ENCODE measurements around the gene FBXW7. TPM values are rescaled to one million over a fixed set of nuclear protein-coding genes. Genes with fewer than 3 reads are reported as not detected.

FBXW7 gene
- total and polyA plus RNA-seq, 2 donors (not counting 1 experiment from before 2014, with no cell fraction given), result 16.3 to 68.7 TPM

- Histone ChIP-seq H3K9me3 (ENCODE audit: control insufficient read depth, insufficient read depth, low read depth, low read length) (no peaks in the 10 kb centered on the region), H3K4me1 (ENCODE audit: control insufficient read depth, extremely low read depth, insufficient read depth, low read length) (no peaks in the 10 kb centered on the region), H3K36me3 (ENCODE audit: control insufficient read depth, insufficient read depth, low read length) (no peaks in the 10 kb centered on the region), H3K4me2 (ENCODE audit: extremely low read depth, insufficient read depth, low read length) (no peak overlapping the region), H3K9ac (ENCODE audit: insufficient read depth, low read length) (no peak overlapping the region), H2AFZ (ENCODE audit: low read length) (no peak overlapping the region), H4K20me1 (ENCODE audit: control insufficient read depth, extremely low read depth, insufficient read depth, low read length) (no peaks in the 10 kb centered on the region), H3K79me2 (ENCODE audit: control insufficient read depth, insufficient read depth, low read length) (no peaks in the 10 kb centered on the region), H3K27me3 (ENCODE audit: control insufficient read depth, insufficient read depth, low read length) (no peaks in the 10 kb centered on the region), H3K4me3 (replicated peaks in 1 of 4; ENCODE audit: control extremely low read depth in 1 of 4, insufficient read depth in 1 of 4, low read depth in 3 of 4, low read length in 4 of 4) (no peak overlapping the region), H3K27ac (ENCODE audit: insufficient read depth, low read length) (no peak overlapping the region)
- DNase-seq (ENCODE audit: low read depth in 2 of 2), result no peak
- TF ChIP-seq EZH2 (IDR thresholded peaks at IDR 0.05; ENCODE audit: low read length, missing control alignments) (no peak), CTCF (conservative IDR thresholded peaks at IDR 0.05 in 1 of 2, IDR thresholded peaks at IDR 0.05 in 1 of 2; ENCODE audit: low read depth in 1 of 2, low read length in 2 of 2) (no peak)
Observed at GRCh38 chr4:152424977-152425376, 110.9 kb downstream of the FBXW7 start.

GRCh38 chr4:152424396-152424795 is 111.5 kb downstream of the FBXW7 start:
- Histone ChIP-seq H3K79me2 (ENCODE audit: control insufficient read depth, insufficient read depth, low read length) (no peaks in the 10 kb centered on the region), H3K4me1 (ENCODE audit: control insufficient read depth, extremely low read depth, insufficient read depth, low read length) (no peaks in the 10 kb centered on the region), H3K9me3 (ENCODE audit: control insufficient read depth, insufficient read depth, low read depth, low read length) (no peaks in the 10 kb centered on the region), H3K4me2 (ENCODE audit: extremely low read depth, insufficient read depth, low read length) (no peak overlapping the region), H3K27ac (ENCODE audit: insufficient read depth, low read length) (no peak overlapping the region), H3K36me3 (ENCODE audit: control insufficient read depth, insufficient read depth, low read length) (no peaks in the 10 kb centered on the region), H3K27me3 (ENCODE audit: control insufficient read depth, insufficient read depth, low read length) (no peaks in the 10 kb centered on the region), H3K4me3 (replicated peaks in 1 of 4; ENCODE audit: control extremely low read depth in 1 of 4, insufficient read depth in 1 of 4, low read depth in 3 of 4, low read length in 4 of 4) (no peak overlapping the region), H4K20me1 (ENCODE audit: control insufficient read depth, extremely low read depth, insufficient read depth, low read length) (no peaks in the 10 kb centered on the region), H3K9ac (ENCODE audit: insufficient read depth, low read length) (no peak overlapping the region), H2AFZ (ENCODE audit: low read length) (no peak overlapping the region)
- TF ChIP-seq EZH2 (IDR thresholded peaks at IDR 0.05; ENCODE audit: low read length, missing control alignments) (no peak), CTCF (conservative IDR thresholded peaks at IDR 0.05 in 1 of 2, IDR thresholded peaks at IDR 0.05 in 1 of 2; ENCODE audit: low read depth in 1 of 2, low read length in 2 of 2) (no peak)
- DNase-seq (ENCODE audit: low read depth in 2 of 2), result no peak

- Histone ChIP-seq H3K27ac (ENCODE audit: insufficient read depth, low read length) (no peak overlapping the region), H3K9ac (ENCODE audit: insufficient read depth, low read length) (no peak overlapping the region), H3K79me2 (ENCODE audit: control insufficient read depth, insufficient read depth, low read length) (no peaks in the 10 kb centered on the region), H3K4me1 (ENCODE audit: control insufficient read depth, extremely low read depth, insufficient read depth, low read length) (no peaks in the 10 kb centered on the region), H3K27me3 (ENCODE audit: control insufficient read depth, insufficient read depth, low read length) (no peaks in the 10 kb centered on the region), H3K4me2 (ENCODE audit: extremely low read depth, insufficient read depth, low read length) (no peak overlapping the region), H3K9me3 (ENCODE audit: control insufficient read depth, insufficient read depth, low read depth, low read length) (no peaks in the 10 kb centered on the region), H3K36me3 (ENCODE audit: control insufficient read depth, insufficient read depth, low read length) (no peaks in the 10 kb centered on the region), H3K4me3 (replicated peaks in 1 of 4; ENCODE audit: control extremely low read depth in 1 of 4, insufficient read depth in 1 of 4, low read depth in 3 of 4, low read length in 4 of 4) (no peak overlapping the region), H4K20me1 (ENCODE audit: control insufficient read depth, extremely low read depth, insufficient read depth, low read length) (no peaks in the 10 kb centered on the region), H2AFZ (ENCODE audit: low read length) (no peak overlapping the region)
- no peak for TF ChIP-seq CTCF (conservative IDR thresholded peaks at IDR 0.05 in 1 of 2, IDR thresholded peaks at IDR 0.05 in 1 of 2; ENCODE audit: low read depth in 1 of 2, low read length in 2 of 2)
- TF ChIP-seq EZH2 (IDR thresholded peaks at IDR 0.05; ENCODE audit: low read length, missing control alignments), result no peak
- DNase-seq (ENCODE audit: low read depth in 2 of 2), result no peak
Observed at GRCh38 chr4:152422817-152423320, 113.0 kb downstream of the FBXW7 start.
